Fibroblast of mammary gland (primary cell): Measurements from ENCODE around the gene CEP112.

Experiments
- DNase-seq: peaks from one replicate; pipeline ENCODE4 v3.0.0-alpha.2; 2010; ENCODE audit warnings: low read depth
- H3K4me3 ChIP-seq: 2 replicates; pipeline ENCODE4 v1.5.1; 2011; ENCODE audit warnings: low read depth, mild to moderate bottlenecking, low read length, moderate library complexity; ENCODE audit not compliant: control insufficient read depth
- CTCF ChIP-seq: conservative IDR thresholded peaks from 2 replicates; pipeline ENCODE4 v1.5.1; 2011; ENCODE audit warnings: low read depth, low read length, inconsistent platforms; ENCODE audit not compliant: control insufficient read depth, insufficient read depth

CEP112 gene

GRCh38 chr17:65975878-65976277, 216.1 kb downstream of the CEP112 start:
- TF ChIP-seq CTCF, result no peak
- DNase-seq, result no peak
- H3K4me3 ChIP-seq, result no peak overlapping the region

- no peak for DNase-seq
- TF ChIP-seq CTCF, result no peak
- no peak overlapping the region for H3K4me3 ChIP-seq
These were observed 218.7 kb downstream of the CEP112 start for GRCh38 chr17:65973237-65973636.

- H3K4me3 ChIP-seq, result no peak overlapping the region
- TF ChIP-seq CTCF, result no peak
- DNase-seq, result no peak
These were observed 224.6 kb downstream of the CEP112 start for GRCh38 chr17:65967372-65967771.

- DNase-seq, result no peak
- TF ChIP-seq CTCF, result no peak
These were observed 225.7 kb downstream of the CEP112 start for GRCh38 chr17:65966072-65966695.

GRCh38 chr17:65963179-65963578, 228.8 kb downstream of the CEP112 start:
- no peak overlapping the region for H3K4me3 ChIP-seq
- no peak for DNase-seq
- TF ChIP-seq CTCF, result no peak

More at GRCh38 chr17:65966072-65966695, 225.7 kb downstream of the CEP112 start:
- H3K4me3 ChIP-seq, result no peak overlapping the region

- no peak overlapping the region for H3K4me3 ChIP-seq
- DNase-seq, result no peak
- TF ChIP-seq CTCF, result no peak
These were observed 232.3 kb downstream of the CEP112 start for GRCh38 chr17:65959630-65960029.

GRCh38 chr17:65956814-65957213, 235.1 kb downstream of the CEP112 start:
- no peak for TF ChIP-seq CTCF

More at GRCh38 chr17:65956814-65957213, 235.1 kb downstream of the CEP112 start:
- no peak overlapping the region for H3K4me3 ChIP-seq
- DNase-seq, result no peak
